ENCODE measurements around the gene ARL2. TPM values are rescaled to one million over a fixed set of nuclear protein-coding genes. Genes with fewer than 3 reads are reported as not detected.
"Not testable (repeated sequence)": the region's sequence is repeated elsewhere in the genome, so short reads cannot be mapped to it uniquely, and the experiment has no call there.

The ARL2 gene
- total RNA-seq, 1 donor from 2014 or later: 151 TPM

GRCh38 chr11:65021003-65021402 is 7.0 kb downstream of the ARL2 start:
- TF ChIP-seq, protein P1, sequence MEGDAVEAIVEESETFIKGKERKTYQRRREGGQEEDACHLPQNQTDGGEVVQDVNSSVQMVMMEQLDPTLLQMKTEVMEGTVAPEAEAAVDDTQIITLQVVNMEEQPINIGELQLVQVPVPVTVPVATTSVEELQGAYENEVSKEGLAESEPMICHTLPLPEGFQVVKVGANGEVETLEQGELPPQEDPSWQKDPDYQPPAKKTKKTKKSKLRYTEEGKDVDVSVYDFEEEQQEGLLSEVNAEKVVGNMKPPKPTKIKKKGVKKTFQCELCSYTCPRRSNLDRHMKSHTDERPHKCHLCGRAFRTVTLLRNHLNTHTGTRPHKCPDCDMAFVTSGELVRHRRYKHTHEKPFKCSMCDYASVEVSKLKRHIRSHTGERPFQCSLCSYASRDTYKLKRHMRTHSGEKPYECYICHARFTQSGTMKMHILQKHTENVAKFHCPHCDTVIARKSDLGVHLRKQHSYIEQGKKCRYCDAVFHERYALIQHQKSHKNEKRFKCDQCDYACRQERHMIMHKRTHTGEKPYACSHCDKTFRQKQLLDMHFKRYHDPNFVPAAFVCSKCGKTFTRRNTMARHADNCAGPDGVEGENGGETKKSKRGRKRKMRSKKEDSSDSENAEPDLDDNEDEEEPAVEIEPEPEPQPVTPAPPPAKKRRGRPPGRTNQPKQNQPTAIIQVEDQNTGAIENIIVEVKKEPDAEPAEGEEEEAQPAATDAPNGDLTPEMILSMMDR (conservative IDR thresholded peaks at IDR 0.05; ENCODE audit: low read depth, low read length): no peak
- no peak for DNase-seq (ENCODE audit: low read depth)
- no peak overlapping the region for H3K4me3 ChIP-seq (ENCODE audit: low read depth, low read length)

DNA sequence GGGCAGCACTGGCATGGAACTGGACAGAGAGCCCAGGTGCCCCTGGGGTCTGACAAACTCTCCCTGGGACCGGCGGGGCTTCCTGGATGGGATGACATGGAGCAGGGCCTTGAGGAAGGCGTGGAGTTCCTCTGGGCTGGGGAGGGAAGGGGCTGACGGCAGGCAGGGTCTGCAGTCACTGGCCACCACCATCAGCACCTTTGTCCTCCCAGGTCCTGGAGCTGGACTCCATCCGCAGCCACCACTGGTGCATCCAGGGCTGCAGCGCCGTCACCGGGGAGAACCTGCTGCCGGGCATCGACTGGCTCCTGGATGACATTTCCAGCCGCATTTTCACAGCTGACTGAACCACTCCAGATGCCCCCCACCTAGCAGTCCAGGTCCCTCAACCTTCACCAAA is 7.5 kb downstream of the ARL2 start:
- H3K4me3 ChIP-seq (ENCODE audit: low read depth, low read length): no peak overlapping the region
- TF ChIP-seq, protein P1 (conservative IDR thresholded peaks at IDR 0.05; ENCODE audit: low read depth, low read length): no peak

DNA sequence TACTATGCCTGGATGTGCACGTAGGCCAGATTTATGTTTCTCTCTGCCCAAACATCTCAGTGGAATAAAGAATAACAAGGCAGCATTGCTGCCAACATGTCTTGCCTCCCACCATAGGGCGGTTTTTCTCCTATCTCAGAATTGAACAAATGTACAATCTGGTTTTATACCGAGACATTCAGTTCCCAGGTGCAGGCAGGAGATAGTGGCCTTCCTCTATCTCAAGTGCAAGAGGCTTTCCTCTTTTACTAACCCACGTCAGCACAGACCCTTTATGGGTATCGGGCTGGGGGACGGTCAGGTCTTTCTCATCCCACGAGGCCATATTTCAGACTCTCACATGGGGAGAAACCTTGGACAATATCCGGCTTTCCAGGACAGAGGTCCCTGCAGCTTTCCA is 9.5 kb downstream of the ARL2 start:
- DNase-seq (ENCODE audit: low read depth); H3K4me3 ChIP-seq (ENCODE audit: low read depth, low read length): not testable (repeated sequence)

More for the DNA sequence above, 7.5 kb downstream of the ARL2 start:
- no peak for DNase-seq (ENCODE audit: low read depth)

DNA sequence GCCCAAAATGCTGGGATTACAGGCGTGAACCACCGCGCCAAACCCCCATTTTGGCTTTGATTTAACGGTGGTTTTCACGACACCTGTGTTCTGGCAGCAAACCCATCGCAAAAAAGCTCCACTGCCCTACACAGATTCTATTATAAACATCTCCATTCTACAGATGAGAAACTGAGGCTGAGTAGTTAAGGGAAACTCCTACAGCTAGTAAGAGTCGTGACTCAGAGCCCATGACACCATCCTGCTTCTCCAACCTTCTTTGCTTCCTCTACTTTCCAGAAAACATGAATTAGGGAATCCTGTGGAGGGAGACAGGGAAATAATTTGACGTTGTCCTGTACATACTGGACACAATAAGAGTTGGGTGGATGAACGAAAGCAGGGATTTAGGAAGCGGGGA is 12.8 kb downstream of the ARL2 start:
- H3K4me3 ChIP-seq (ENCODE audit: low read depth, low read length): peak overlapping the region; percentile 63
- DNase-seq (ENCODE audit: low read depth): peak; percentile 45
- TF ChIP-seq, protein P1 (conservative IDR thresholded peaks at IDR 0.05; ENCODE audit: low read depth, low read length): no peak

DNA sequence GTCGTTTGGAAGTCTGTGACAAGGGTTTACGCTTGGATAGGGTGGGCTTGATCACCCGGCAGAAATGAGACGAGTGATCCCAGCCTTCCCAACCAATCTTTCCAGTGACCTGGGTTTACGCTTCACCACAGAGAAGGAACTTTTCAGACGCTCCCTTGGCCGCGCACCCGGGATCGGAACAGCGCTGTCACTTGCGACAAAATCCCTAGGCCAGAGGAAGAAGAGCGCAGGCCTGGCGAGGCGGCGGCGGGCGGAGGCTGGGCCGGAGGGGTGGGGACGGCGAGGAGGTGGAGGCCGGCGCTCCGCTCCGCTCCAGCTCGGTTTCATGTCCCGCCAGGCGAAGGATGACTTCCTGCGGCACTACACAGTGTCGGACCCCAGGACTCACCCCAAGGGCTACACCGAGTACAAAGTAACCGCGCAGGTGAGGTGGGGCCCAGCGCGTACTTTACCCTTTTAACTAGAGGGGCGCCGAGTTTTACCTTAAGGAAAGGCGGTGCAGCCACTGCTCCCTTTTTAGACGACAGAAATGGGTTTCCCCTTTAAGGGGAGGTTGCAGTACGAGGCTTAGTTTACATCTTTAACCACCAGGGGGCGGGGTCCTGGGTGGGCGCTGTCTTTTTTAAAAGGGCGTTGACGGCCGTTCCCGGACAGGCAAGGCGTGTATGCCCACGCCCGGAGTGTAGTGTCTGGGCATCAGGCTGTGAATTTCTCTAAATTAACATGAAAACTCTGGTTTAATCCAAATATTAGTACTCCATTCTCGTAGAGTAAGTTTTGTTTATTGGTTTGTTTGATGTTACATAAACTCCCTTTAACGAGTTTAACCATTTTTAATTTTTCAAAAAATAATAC is 13.5 kb downstream of the ARL2 start, which contains the start of gene SNX15:
SNX15 (plus strand) TSS at position 227 of the 855 bp plus-strand sequence; CDS start at position 326, 99 bp downstream.
- peak within 1 kb of the TSS; percentile 63 for H3K4me3 ChIP-seq (ENCODE audit: low read depth, low read length)
- peak; percentile 83 for DNase-seq (ENCODE audit: low read depth)
- TF ChIP-seq, protein P1 (conservative IDR thresholded peaks at IDR 0.05; ENCODE audit: low read depth, low read length): peak; percentile 67

DNA sequence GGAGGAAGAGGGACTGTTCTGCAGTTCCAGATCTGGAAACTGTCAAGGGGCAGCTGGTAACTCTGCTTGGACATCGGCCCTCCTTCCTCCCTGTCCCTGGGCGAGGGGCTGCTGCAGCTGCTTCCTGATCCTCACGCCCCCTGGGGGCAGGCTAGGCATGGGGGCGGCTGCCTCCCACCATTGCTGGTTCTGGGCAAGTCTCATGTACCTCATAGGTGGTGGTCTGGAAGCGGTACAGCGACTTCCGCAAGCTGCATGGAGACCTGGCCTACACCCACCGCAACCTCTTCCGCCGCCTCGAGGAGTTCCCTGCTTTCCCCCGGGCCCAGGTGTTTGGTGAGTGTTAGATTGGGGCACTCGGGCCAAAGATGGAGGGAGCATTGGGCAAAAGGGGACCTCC is 18.3 kb downstream of the ARL2 start:
- TF ChIP-seq, protein P1 (conservative IDR thresholded peaks at IDR 0.05; ENCODE audit: low read depth, low read length): no peak
- DNase-seq (ENCODE audit: low read depth): no peak
- no peak overlapping the region for H3K4me3 ChIP-seq (ENCODE audit: low read depth, low read length)

DNA sequence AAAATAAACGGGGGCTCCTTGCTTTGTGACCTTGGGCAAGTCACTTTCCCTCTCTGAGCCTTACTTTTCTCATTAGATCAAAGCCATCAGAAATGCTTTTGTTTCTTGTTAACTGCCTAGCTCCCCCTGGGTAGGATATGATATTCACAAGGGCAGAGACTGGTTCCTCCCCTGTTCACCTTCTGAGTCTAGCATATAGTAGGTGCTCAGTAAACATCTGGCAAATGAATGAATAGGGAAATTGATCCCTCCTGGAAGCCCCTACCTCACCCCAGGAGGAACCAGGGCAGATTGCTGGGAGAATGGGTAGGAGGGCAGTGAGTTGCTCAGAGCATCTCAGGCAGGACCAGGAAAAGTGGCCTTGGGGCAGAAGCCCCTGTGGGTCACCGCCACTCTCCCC is 20.5 kb downstream of the ARL2 start:
- TF ChIP-seq, protein P1 (conservative IDR thresholded peaks at IDR 0.05; ENCODE audit: low read depth, low read length): no peak
- H3K4me3 ChIP-seq (ENCODE audit: low read depth, low read length): no peak overlapping the region
- DNase-seq (ENCODE audit: low read depth): no peak

Data from epithelial cell of proximal tubule (primary cell).